GM12878 (cell line): ENCODE data around the gene PGRMC2. TPM values are rescaled to one million over a fixed set of nuclear protein-coding genes. Genes with fewer than 3 reads are reported as not detected.

Experiments
- ATAC-seq: fragments of 200-7000 bp; cut with Tn5 transposase; 3 replicates; pipeline ENCODE4 v1.9.1; 2020; ENCODE audit warnings: mild to moderate bottlenecking, moderate library complexity
- BruUV-seq: library from RNA; stranded (reverse); fragments of 400-500 nt; replicated peaks from 2 replicates; lab custom pipeline; 2021; lab: Mats Ljungman, UMichigan
- CTCF ChIA-PET: fragments of 300-600 bp; sonication (Branson Sonifier 250); formaldehyde crosslinking; extraction: SDS; loops from one replicate; lab custom pipeline; 2021; ENCODE audit warnings: inconsistent platforms; lab: Yijun Ruan, JAX
- POLR2A ChIA-PET: fragments of 350-600 bp; formaldehyde crosslinking; extraction: SDS; loops from one replicate; lab custom pipeline; 2021; ENCODE audit warnings: inconsistent platforms; lab: Charles Lee
- RAD21 ChIA-PET: fragments of 300-600 bp; sonication (Branson Sonifier 250); formaldehyde crosslinking; loops from one replicate; lab custom pipeline; 2023; ENCODE audit warnings: antibody characterized with exemption; ENCODE audit not compliant: unreplicated experiment; lab: Charles Lee
- SMC1A ChIA-PET: fragments of 300-600 bp; sonication (Branson Sonifier 250); formaldehyde crosslinking; loops from one replicate; lab custom pipeline; 2023; ENCODE audit not compliant: unreplicated experiment, uncharacterized antibody; lab: Charles Lee
- DNase-seq: peaks from one replicate; pipeline ENCODE4 v3.0.0-alpha.2; 2011; ENCODE audit warnings: low read depth, low spot score
- FAIRE-seq: peaks from 3 replicates; lab custom pipeline; 2011; peaks lifted over from hg19 to GRCh38; lab: Jason Lieb, UNC
- H2AFZ ChIP-seq: 2 replicates; pipeline ENCODE4 v1.6.0; 2011; ENCODE audit warnings: low read depth, low read length, control low read depth; ENCODE audit not compliant: control insufficient read depth
- H3K27ac ChIP-seq: 2 replicates; pipeline ENCODE4 v1.5.1; 2011; ENCODE audit warnings: control low read depth; ENCODE audit not compliant: control insufficient read depth, insufficient read depth
- H3K27me3 ChIP-seq, 2 experiments: replicated peaks in 1 of 2; 2 replicates each; pipeline versions ENCODE4 v1.6.0 to v1.6.1; 2011; ENCODE audit warnings: low read length in 1 of 2; ENCODE audit not compliant: control insufficient read depth in 2 of 2, insufficient read depth in 2 of 2
- H3K36me3 ChIP-seq, 2 experiments: 2 replicates each; pipeline ENCODE4 v1.5.1; 2011; ENCODE audit warnings: low read length in 1 of 2; ENCODE audit not compliant: control insufficient read depth in 2 of 2, insufficient read depth in 2 of 2
- H3K4me1 ChIP-seq: 2 replicates; pipeline ENCODE4 v1.6.1; 2011; ENCODE audit warnings: mild to moderate bottlenecking, low read length, moderate library complexity, mixed read lengths; ENCODE audit not compliant: control insufficient read depth, insufficient read depth
- H3K4me2 ChIP-seq: 2 replicates; pipeline ENCODE4 v1.6.0; 2011; ENCODE audit warnings: control low read depth; ENCODE audit not compliant: control insufficient read depth, insufficient read depth
- H3K4me3 ChIP-seq: fragments of 200-600 bp; sonication (generic); 2 replicates; pipeline ENCODE4 v1.5.1; 2016
- H3K79me2 ChIP-seq: 2 replicates; pipeline ENCODE4 v1.6.0; 2011; ENCODE audit warnings: low read length; ENCODE audit not compliant: control insufficient read depth, insufficient read depth
- H3K9ac ChIP-seq: 2 replicates; pipeline ENCODE4 v1.8.0; 2011; ENCODE audit warnings: low read length, control low read depth, mixed read lengths; ENCODE audit not compliant: control insufficient read depth, insufficient read depth
- H3K9me3 ChIP-seq: replicated peaks from 3 replicates; pipeline ENCODE4 v1.5.1; 2011; ENCODE audit warnings: mild to moderate bottlenecking, low read length; ENCODE audit not compliant: control insufficient read depth, insufficient read depth
- H4K20me1 ChIP-seq: 2 replicates; pipeline ENCODE4 v1.6.0; 2011; ENCODE audit not compliant: control insufficient read depth, insufficient read depth
- ASH2L ChIP-seq: fragments of 300-600, 200-600 bp; sonication (generic); IDR thresholded peaks from 2 replicates; pipeline ENCODE4 v1.6.1; 2017; ENCODE audit warnings: low read depth, mild to moderate bottlenecking, borderline replicate concordance
- ATF3 ChIP-seq: IDR thresholded peaks from 2 replicates; pipeline ENCODE4 v1.6.1; 2011; ENCODE audit warnings: low read depth, mild to moderate bottlenecking, low read length, moderate library complexity, borderline replicate concordance; ENCODE audit errors: extremely low read depth
- ETV6 ChIP-seq, 2 experiments: fragments of 450-650 bp in 1 of 2; IDR thresholded peaks in 1 of 2; conservative IDR thresholded peaks in 1 of 2; 2 replicates each; pipeline ENCODE4 v1.6.1; 2014; ENCODE audit warnings: antibody characterized with exemption in 1 of 2, borderline replicate concordance in 1 of 2, low read depth in 1 of 2, mild to moderate bottlenecking in 1 of 2, moderate library complexity in 1 of 2
- JUNB ChIP-seq: IDR thresholded peaks from 2 replicates; pipeline ENCODE4 v1.6.1; 2016; ENCODE audit warnings: antibody characterized with exemption, mild to moderate bottlenecking
- MTA3 ChIP-seq: IDR thresholded peaks from 2 replicates; pipeline ENCODE4 v1.6.1; 2012; ENCODE audit warnings: low read length, inconsistent platforms, borderline replicate concordance
- NFXL1 ChIP-seq: fragments of 450-650 bp; IDR thresholded peaks from 2 replicates; pipeline ENCODE4 v1.6.1; 2017; ENCODE audit warnings: antibody characterized with exemption, mild to moderate bottlenecking, borderline replicate concordance
- POU2F2 ChIP-seq: IDR thresholded peaks from 3 replicates; pipeline ENCODE4 v1.6.1; 2011; ENCODE audit warnings: low read depth, mild to moderate bottlenecking, low read length, borderline replicate concordance
- RAD21 ChIP-seq: IDR thresholded peaks from 2 replicates; pipeline ENCODE4 v1.6.1; 2011; ENCODE audit warnings: mild to moderate bottlenecking, low read depth, low read length, moderate library complexity; ENCODE audit not compliant: insufficient read depth
- RB1 ChIP-seq: fragments of 450-650 bp; formaldehyde crosslinking; IDR thresholded peaks from 2 replicates; pipeline ENCODE4 v1.6.1; 2017; ENCODE audit warnings: mild to moderate bottlenecking, borderline replicate concordance
- RBBP5 ChIP-seq: fragments of 200-600 bp; sonication (generic); conservative IDR thresholded peaks from 2 replicates; pipeline ENCODE4 v1.6.1; 2016
- RFX5 ChIP-seq: IDR thresholded peaks from 2 replicates; pipeline ENCODE4 v1.6.1; 2011; ENCODE audit warnings: low read depth, low read length, improper control_type of control experiment
- SMAD5 ChIP-seq: IDR thresholded peaks from 2 replicates; pipeline ENCODE4 v1.6.1; 2016; ENCODE audit warnings: antibody characterized with exemption, low read depth
- SREBF1 ChIP-seq: IDR thresholded peaks from 2 replicates; pipeline ENCODE4 v1.6.1; 2012; ENCODE audit warnings: mild to moderate bottlenecking, low read length
- TCF7 ChIP-seq: IDR thresholded peaks from 2 replicates; pipeline ENCODE4 v1.6.1; 2014; ENCODE audit warnings: antibody characterized with exemption, borderline replicate concordance
- ZNF384 ChIP-seq: IDR thresholded peaks from 2 replicates; pipeline ENCODE4 v1.6.1; 2012; ENCODE audit warnings: low read depth, mild to moderate bottlenecking, low read length, improper control_type of control experiment, borderline replicate concordance
- WGBS: methylation state at CpG from one replicate; pipeline ENCODE4 v1.1.6; 2016; ENCODE audit warnings: low lambda C conversion rate; ENCODE audit not compliant: insufficient replicate concordance, insufficient coverage; ENCODE audit errors: missing lambda C conversion rate; 5-methylcytosine and 5-hydroxymethylcytosine counted together
- in situ Hi-C: fragments of 300-500 bp; cut with MboI; formaldehyde crosslinking; loops from 9 replicates; pipeline ENCODE4 v1.14.3; 2018; ENCODE audit warnings: mixed read lengths
- intact Hi-C: fragments of 100-400 bp; cut with micrococcal nuclease; formaldehyde crosslinking; loops from one replicate; pipeline ENCODE4 v1.14.2; 2022; ENCODE audit not compliant: unreplicated experiment
- polyA plus RNA-seq, 11 experiments: library from polyadenylated mRNA; depleted of rRNA in 4 of 11; unstranded in 6 of 11; stranded (reverse) in 5 of 11; fragments of >200 nt; fragmentation: Nextera tagmentation in 4 of 11; fragmentation: Illumina TruSeq in 1 of 11; extraction: Ambion mirVana in 4 of 11; extraction: Trizol in 1 of 11; gene quantifications; 1 replicate in 1 of 11; 2 replicates in 10 of 11; pipeline versions ENCODE4 v1.2.1 to v1.2.3, GENCODE V29; 2011 to 2016; ENCODE audit warnings: inconsistent platforms in 2 of 11, missing spikeins in 2 of 11, low read depth in 1 of 11
- total RNA-seq, 4 experiments: library from RNA; depleted of rRNA in 3 of 4; stranded (reverse); fragments of >200 nt in 3 of 4; fragmentation: Illumina TruSeq in 1 of 4; extraction: Trizol in 1 of 4; gene quantifications; 2 replicates each; pipeline versions ENCODE4 v1.2.1 to v1.2.3, GENCODE V29; 2013 to 2021
- TF ChIP-seq, protein P1 (sequence below): fragments of 450-650 bp; IDR thresholded peaks from 2 replicates; pipeline ENCODE4 v1.6.1; 2017; ENCODE audit warnings: borderline replicate concordance
- TF ChIP-seq, protein P2 (sequence below): IDR thresholded peaks from 2 replicates; pipeline ENCODE4 v1.6.1; 2012; ENCODE audit warnings: low read depth, low read length, improper control_type of control experiment
- TF ChIP-seq, protein P3 (sequence below): IDR thresholded peaks from 2 replicates; pipeline ENCODE4 v1.6.1; 2011; ENCODE audit warnings: borderline replicate concordance, low read depth, mild to moderate bottlenecking, moderate library complexity, mixed read lengths, low read length; ENCODE audit not compliant: insufficient read depth; ENCODE audit errors: extremely low read length

The PGRMC2 gene
- total and polyA plus RNA-seq, 10 of the 15 experiments (the other 5 are each of a cell fraction or from before 2014, with no cell fraction given): 6.3 to 38.4 (median 12.0) TPM

DNA sequence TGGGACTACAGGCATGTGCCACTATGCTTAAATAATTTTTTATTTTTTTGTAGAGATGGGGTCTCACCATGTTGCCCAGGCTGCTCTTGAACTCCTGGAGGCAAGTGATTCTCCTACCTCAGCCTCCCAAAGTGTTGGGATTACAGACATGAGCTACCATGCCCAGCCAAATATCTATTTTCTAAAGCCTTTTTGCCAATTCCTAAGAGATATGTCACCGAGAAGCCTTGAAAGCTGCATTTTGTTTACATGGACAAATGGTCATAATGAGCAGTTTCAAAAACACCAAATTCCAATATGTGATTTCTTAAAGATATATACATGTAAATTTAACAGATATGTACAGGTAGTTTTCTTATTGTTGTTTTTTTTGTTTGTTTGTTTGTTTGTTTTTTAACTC lies 33.0 kb upstream of the PGRMC2 start:
- POLR2A ChIA-PET: no interaction called here
- no peaks in the 10 kb centered on the region for H3K9me3 ChIP-seq
- H4K20me1 ChIP-seq: no peaks in the 10 kb centered on the region
- H3K4me3 ChIP-seq: no peak overlapping the region
- peaks cover 0 to 2% of the 10 kb centered on the region in 2 experiments; a peak in 1 of 4 replicates for H3K36me3 ChIP-seq
- no peak overlapping the region for H2AFZ ChIP-seq
- no peaks in the 10 kb centered on the region for H3K27me3 ChIP-seq
- H3K4me2 ChIP-seq: no peak overlapping the region
- no peaks in the 10 kb centered on the region for H3K4me1 ChIP-seq
- ATAC-seq: no peak
- intact Hi-C loops: no loop called here
- no peaks in the 10 kb centered on the region for H3K79me2 ChIP-seq
- no peak overlapping the region for H3K27ac ChIP-seq
- FAIRE-seq: no peak
- CTCF ChIA-PET: interaction anchor here (1.5 kb wide), 1 partner anchor 134 kb away, joined by 3 read pairs; no protein-coding TSS in a partner anchor
- RAD21 ChIA-PET: interaction anchor here (0.6 kb wide), 1 partner anchor 425 kb away, joined by 3 read pairs; no protein-coding TSS in a partner anchor
- SMC1A ChIA-PET: no interaction called here
- DNase-seq: no peak
- TF ChIP-seq ZNF384 (no peak), ATF3 (no peak), MTA3 (no peak), POU2F2 (no peak), RFX5 (no peak), SREBF1 (no peak), RAD21 (no peak), ASH2L (no peak), TCF7 (no peak), RBBP5 (no peak), JUNB (no peak), SMAD5 (no peak), RB1 (no peak), NFXL1 (no peak), ETV6 (conservative IDR thresholded peaks at IDR 0.05 in 1 of 2, IDR thresholded peaks at IDR 0.05 in 1 of 2; ENCODE audit: borderline replicate concordance in 1 of 2, low read depth in 1 of 2) (no peak)
- TF ChIP-seq, protein P1, sequence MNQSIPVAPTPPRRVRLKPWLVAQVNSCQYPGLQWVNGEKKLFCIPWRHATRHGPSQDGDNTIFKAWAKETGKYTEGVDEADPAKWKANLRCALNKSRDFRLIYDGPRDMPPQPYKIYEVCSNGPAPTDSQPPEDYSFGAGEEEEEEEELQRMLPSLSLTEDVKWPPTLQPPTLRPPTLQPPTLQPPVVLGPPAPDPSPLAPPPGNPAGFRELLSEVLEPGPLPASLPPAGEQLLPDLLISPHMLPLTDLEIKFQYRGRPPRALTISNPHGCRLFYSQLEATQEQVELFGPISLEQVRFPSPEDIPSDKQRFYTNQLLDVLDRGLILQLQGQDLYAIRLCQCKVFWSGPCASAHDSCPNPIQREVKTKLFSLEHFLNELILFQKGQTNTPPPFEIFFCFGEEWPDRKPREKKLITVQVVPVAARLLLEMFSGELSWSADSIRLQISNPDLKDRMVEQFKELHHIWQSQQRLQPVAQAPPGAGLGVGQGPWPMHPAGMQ: no peak
- TF ChIP-seq, protein P2, sequence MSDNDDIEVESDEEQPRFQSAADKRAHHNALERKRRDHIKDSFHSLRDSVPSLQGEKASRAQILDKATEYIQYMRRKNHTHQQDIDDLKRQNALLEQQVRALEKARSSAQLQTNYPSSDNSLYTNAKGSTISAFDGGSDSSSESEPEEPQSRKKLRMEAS: no peak
- TF ChIP-seq, protein P3, sequence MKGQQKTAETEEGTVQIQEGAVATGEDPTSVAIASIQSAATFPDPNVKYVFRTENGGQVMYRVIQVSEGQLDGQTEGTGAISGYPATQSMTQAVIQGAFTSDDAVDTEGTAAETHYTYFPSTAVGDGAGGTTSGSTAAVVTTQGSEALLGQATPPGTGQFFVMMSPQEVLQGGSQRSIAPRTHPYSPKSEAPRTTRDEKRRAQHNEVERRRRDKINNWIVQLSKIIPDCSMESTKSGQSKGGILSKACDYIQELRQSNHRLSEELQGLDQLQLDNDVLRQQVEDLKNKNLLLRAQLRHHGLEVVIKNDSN: no peak
- WGBS: 96% methylated on average over 1 of the region's 1 CpG
- BruUV-seq: no TSS peak
- in situ Hi-C loops: no loop called here
- H3K9ac ChIP-seq: no peak overlapping the region
